Breast epithelium (tissue), 3 donors: ENCODE measurements around the gene TRIM52.

Experiments used
- POLR2A ChIP-seq: fragments of 450-650 bp; IDR thresholded peaks from one replicate; pipeline ENCODE4 v1.6.1; 2016; ENCODE audit warnings: antibody characterized with exemption, mild to moderate bottlenecking, moderate library complexity
- POLR2AphosphoS5 ChIP-seq, 3 donors: sonication (generic); formaldehyde crosslinking; IDR thresholded peaks; one replicate each; pipeline ENCODE4 v1.6.1; 2017; ENCODE audit warnings: antibody characterized with exemption in 3 of 3
- TF ChIP-seq, protein P1 (sequence below), 3 donors: fragments of 450-650 bp; IDR thresholded peaks; one replicate each; pipeline ENCODE4 v1.5.1; 2016 to 2017; ENCODE audit warnings: antibody characterized with exemption in 3 of 3, mild to moderate bottlenecking in 3 of 3, moderate library complexity in 3 of 3

- TF ChIP-seq, protein P1, sequence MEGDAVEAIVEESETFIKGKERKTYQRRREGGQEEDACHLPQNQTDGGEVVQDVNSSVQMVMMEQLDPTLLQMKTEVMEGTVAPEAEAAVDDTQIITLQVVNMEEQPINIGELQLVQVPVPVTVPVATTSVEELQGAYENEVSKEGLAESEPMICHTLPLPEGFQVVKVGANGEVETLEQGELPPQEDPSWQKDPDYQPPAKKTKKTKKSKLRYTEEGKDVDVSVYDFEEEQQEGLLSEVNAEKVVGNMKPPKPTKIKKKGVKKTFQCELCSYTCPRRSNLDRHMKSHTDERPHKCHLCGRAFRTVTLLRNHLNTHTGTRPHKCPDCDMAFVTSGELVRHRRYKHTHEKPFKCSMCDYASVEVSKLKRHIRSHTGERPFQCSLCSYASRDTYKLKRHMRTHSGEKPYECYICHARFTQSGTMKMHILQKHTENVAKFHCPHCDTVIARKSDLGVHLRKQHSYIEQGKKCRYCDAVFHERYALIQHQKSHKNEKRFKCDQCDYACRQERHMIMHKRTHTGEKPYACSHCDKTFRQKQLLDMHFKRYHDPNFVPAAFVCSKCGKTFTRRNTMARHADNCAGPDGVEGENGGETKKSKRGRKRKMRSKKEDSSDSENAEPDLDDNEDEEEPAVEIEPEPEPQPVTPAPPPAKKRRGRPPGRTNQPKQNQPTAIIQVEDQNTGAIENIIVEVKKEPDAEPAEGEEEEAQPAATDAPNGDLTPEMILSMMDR (IDR thresholded peaks at IDR 0.05) = no peak
- TF ChIP-seq POLR2A (no peak), POLR2AphosphoS5 (IDR thresholded peaks at IDR 0.05) (no peak)
These were observed 21.9 kb upstream of the TRIM52 start for GRCh38 chr5:181282874-181283273.
